Caco-2 (cell line): ENCODE measurements around the gene GNAO1. TPM values are rescaled to one million over a fixed set of nuclear protein-coding genes. Genes with fewer than 3 reads are reported as not detected.

Source experiments
- BruUV-seq: library from RNA; stranded (reverse); fragments of 400-500 nt; replicated peaks from 2 replicates; lab custom pipeline; 2021; lab: Mats Ljungman, UMichigan
- CTCF ChIA-PET: fragments of 300-600 bp; sonication (Branson Sonifier 250); formaldehyde crosslinking; loops from one replicate; lab custom pipeline; 2022; ENCODE audit warnings: antibody characterized with exemption; lab: Charles Lee
- POLR2A ChIA-PET: fragments of 300-600 bp; sonication (Branson Sonifier 250); formaldehyde crosslinking; loops from one replicate; lab custom pipeline; 2022; ENCODE audit warnings: antibody characterized with exemption; lab: Charles Lee
- DNase-seq, 2 experiments: peaks; one replicate each; pipeline versions ENCODE4 v3.0.0 to v3.0.0-alpha.2; 2020 to 2022
- H3K27me3 ChIP-seq: replicated peaks from 2 replicates; pipeline ENCODE4 v1.6.0; 2011; ENCODE audit warnings: low read length; ENCODE audit not compliant: control insufficient read depth, insufficient read depth
- H3K36me3 ChIP-seq: 2 replicates; pipeline ENCODE4 v1.5.1; 2011; ENCODE audit warnings: low read length; ENCODE audit not compliant: control insufficient read depth, insufficient read depth
- H3K4me1 ChIP-seq: fragments of 250-450 bp; sonication (Bioruptor Pico); 2 replicates; pipeline ENCODE4 v1.5.1; 2020; ENCODE audit warnings: mild to moderate bottlenecking
- H3K4me3 ChIP-seq: 2 replicates; pipeline ENCODE4 v1.5.1; 2011; ENCODE audit warnings: low read depth, mild to moderate bottlenecking, control low read depth, low read length
- H3K9me3 ChIP-seq: fragments of 250-450 bp; sonication (Bioruptor Pico); 2 replicates; pipeline ENCODE4 v1.5.1; 2020; ENCODE audit warnings: mild to moderate bottlenecking, moderate library complexity
- H3K27ac Mint-ChIP-seq: one replicate; pipeline ENCODE4 v1.8.0; 2022; ENCODE audit warnings: mixed read lengths; ENCODE audit not compliant: unreplicated experiment
- H3K27me3 Mint-ChIP-seq: one replicate; pipeline ENCODE4 v1.8.0; 2022; ENCODE audit warnings: mixed read lengths; ENCODE audit not compliant: insufficient read depth, unreplicated experiment
- H3K36me3 Mint-ChIP-seq: one replicate; pipeline ENCODE4 v1.8.0; 2022; ENCODE audit warnings: mild to moderate bottlenecking, mixed read lengths; ENCODE audit not compliant: insufficient read depth, unreplicated experiment
- H3K4me1 Mint-ChIP-seq: one replicate; pipeline ENCODE4 v1.8.0; 2022; ENCODE audit warnings: low read depth, mixed read lengths; ENCODE audit not compliant: unreplicated experiment
- H3K4me3 Mint-ChIP-seq: one replicate; pipeline ENCODE4 v1.8.0; 2022; ENCODE audit warnings: mild to moderate bottlenecking, moderate library complexity, mixed read lengths; ENCODE audit not compliant: unreplicated experiment
- H3K9me3 Mint-ChIP-seq: one replicate; pipeline ENCODE4 v1.8.0; 2022; ENCODE audit warnings: mixed read lengths; ENCODE audit not compliant: unreplicated experiment
- intact Hi-C: fragments of 100-400 bp; cut with micrococcal nuclease; formaldehyde crosslinking; loops from one replicate; pipeline ENCODE4 v1.10.0; 2022; ENCODE audit not compliant: unreplicated experiment
- total RNA-seq: library from RNA; stranded (reverse); gene quantifications from 2 replicates; pipeline ENCODE4 v1.2.3, GENCODE V29; 2022
- TF ChIP-seq, protein P1 (sequence below), 2 experiments: fragments of 200-600 bp in 1 of 2; IDR thresholded peaks; 1 replicate in 1 of 2; 2 replicates in 1 of 2; pipeline versions ENCODE4 v1.5.1 to v1.8.0; 2011 to 2022; ENCODE audit warnings: antibody characterized with exemption in 1 of 2, control low read depth in 1 of 2, inconsistent platforms in 1 of 2, low read depth in 1 of 2, low read length in 1 of 2, mild to moderate bottlenecking in 1 of 2, moderate library complexity in 1 of 2; ENCODE audit not compliant: insufficient read depth in 1 of 2, severe bottlenecking in 1 of 2, unreplicated experiment in 1 of 2

The GNAO1 gene
- total RNA-seq, 1 experiment from 2014 or later: 3.2 TPM

- CTCF ChIA-PET: no interaction called here
- no peak overlapping the region for H3K4me3 ChIP-seq
These were observed 159.5 kb downstream of the GNAO1 start for GRCh38 chr16:56350491-56351405.

GRCh38 chr16:56351481-56351880 lies 160.2 kb downstream of the GNAO1 start:
- CTCF ChIA-PET: no interaction called here
- no peak for DNase-seq
- intact Hi-C loops: no loop called here
- H3K4me1 ChIP-seq: peaks cover 9% of the 10 kb centered on the region
- Mint-ChIP-seq H3K4me3 (no peak overlapping the region), H3K36me3 (peaks cover 2% of the 10 kb centered on the region), H3K9me3 (no peaks in the 10 kb centered on the region), H3K27ac (no peak overlapping the region), H3K4me1 (peaks cover 8% of the 10 kb centered on the region), H3K27me3 (no peaks in the 10 kb centered on the region)
- POLR2A ChIA-PET: no interaction called here
- no peaks in the 10 kb centered on the region for H3K9me3 ChIP-seq
- no peak overlapping the region for H3K4me3 ChIP-seq
- no peaks in the 10 kb centered on the region; the same call in 1 of the 2 replicates for H3K27me3 ChIP-seq
- TF ChIP-seq, protein P1, sequence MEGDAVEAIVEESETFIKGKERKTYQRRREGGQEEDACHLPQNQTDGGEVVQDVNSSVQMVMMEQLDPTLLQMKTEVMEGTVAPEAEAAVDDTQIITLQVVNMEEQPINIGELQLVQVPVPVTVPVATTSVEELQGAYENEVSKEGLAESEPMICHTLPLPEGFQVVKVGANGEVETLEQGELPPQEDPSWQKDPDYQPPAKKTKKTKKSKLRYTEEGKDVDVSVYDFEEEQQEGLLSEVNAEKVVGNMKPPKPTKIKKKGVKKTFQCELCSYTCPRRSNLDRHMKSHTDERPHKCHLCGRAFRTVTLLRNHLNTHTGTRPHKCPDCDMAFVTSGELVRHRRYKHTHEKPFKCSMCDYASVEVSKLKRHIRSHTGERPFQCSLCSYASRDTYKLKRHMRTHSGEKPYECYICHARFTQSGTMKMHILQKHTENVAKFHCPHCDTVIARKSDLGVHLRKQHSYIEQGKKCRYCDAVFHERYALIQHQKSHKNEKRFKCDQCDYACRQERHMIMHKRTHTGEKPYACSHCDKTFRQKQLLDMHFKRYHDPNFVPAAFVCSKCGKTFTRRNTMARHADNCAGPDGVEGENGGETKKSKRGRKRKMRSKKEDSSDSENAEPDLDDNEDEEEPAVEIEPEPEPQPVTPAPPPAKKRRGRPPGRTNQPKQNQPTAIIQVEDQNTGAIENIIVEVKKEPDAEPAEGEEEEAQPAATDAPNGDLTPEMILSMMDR (IDR thresholded peaks at IDR 0.05; ENCODE audit: insufficient read depth in 1 of 2, low read depth in 1 of 2, low read length in 1 of 2, severe bottlenecking in 1 of 2, unreplicated experiment in 1 of 2): no peak
- H3K36me3 ChIP-seq: no peaks in the 10 kb centered on the region
- BruUV-seq: no TSS peak

More at GRCh38 chr16:56350491-56351405, 159.5 kb downstream of the GNAO1 start:
- H3K4me1 Mint-ChIP-seq: peaks cover 1% of the 10 kb centered on the region
- no peaks in the 10 kb centered on the region for H3K36me3 ChIP-seq
- intact Hi-C loops: no loop called here
- no peaks in the 10 kb centered on the region; the same call in 1 of the 2 replicates for H3K27me3 ChIP-seq
- no peaks in the 10 kb centered on the region for H3K36me3 Mint-ChIP-seq
- no TSS peak for BruUV-seq
- H3K27ac Mint-ChIP-seq: no peak overlapping the region
- TF ChIP-seq, protein P1 (IDR thresholded peaks at IDR 0.05; ENCODE audit: insufficient read depth in 1 of 2, low read depth in 1 of 2, low read length in 1 of 2, severe bottlenecking in 1 of 2, unreplicated experiment in 1 of 2): no peak
- H3K9me3 ChIP-seq: no peaks in the 10 kb centered on the region
- POLR2A ChIA-PET: no interaction called here
- H3K9me3 Mint-ChIP-seq: no peaks in the 10 kb centered on the region
- no peak for DNase-seq
- H3K4me3 Mint-ChIP-seq: no peak overlapping the region
- peaks cover 3% of the 10 kb centered on the region for H3K4me1 ChIP-seq
- H3K27me3 Mint-ChIP-seq: no peaks in the 10 kb centered on the region

- Histone ChIP-seq H3K36me3 (no peaks in the 10 kb centered on the region), H3K27me3 (no peaks in the 10 kb centered on the region; the same call in 1 of the 2 replicates), H3K9me3 (no peaks in the 10 kb centered on the region), H3K4me1 (peaks cover 9% of the 10 kb centered on the region), H3K4me3 (no peak overlapping the region)
- no peak for DNase-seq
- BruUV-seq: no TSS peak
- Mint-ChIP-seq H3K36me3 (peaks cover 6% of the 10 kb centered on the region), H3K27ac (no peak overlapping the region), H3K4me1 (peaks cover 8% of the 10 kb centered on the region), H3K9me3 (no peaks in the 10 kb centered on the region), H3K27me3 (no peaks in the 10 kb centered on the region), H3K4me3 (no peak overlapping the region)
- intact Hi-C loops: no loop called here
- CTCF ChIA-PET: no interaction called here
- TF ChIP-seq, protein P1 (IDR thresholded peaks at IDR 0.05; ENCODE audit: insufficient read depth in 1 of 2, low read depth in 1 of 2, low read length in 1 of 2, severe bottlenecking in 1 of 2, unreplicated experiment in 1 of 2): no peak
- POLR2A ChIA-PET: no interaction called here
These were observed 161.2 kb downstream of the GNAO1 start for GRCh38 chr16:56352351-56353053.
